Right lobe of liver (tissue), 6 donors: ENCODE measurements around the gene DZIP1. TPM values are rescaled to one million over a fixed set of nuclear protein-coding genes. Genes with fewer than 3 reads are reported as not detected.
A peak's percentile ranks its signal among the peaks of the same experiment; 100 is the strongest.

Experiments
- ATAC-seq, 4 donors: fragments of 200-7000 bp; cut with Tn5 transposase; one replicate each; pipeline ENCODE4 v1.9.1; 2020; ENCODE audit warnings: mild to moderate bottlenecking in 4 of 4, moderate library complexity in 4 of 4
- DNase-seq, 3 donors: peaks; one replicate each; pipeline ENCODE4 v3.0.0-alpha.2; 2020
- H3K27ac ChIP-seq, 3 donors: fragments of 200-600 bp; one replicate each; pipeline ENCODE4 v1.8.0; 2022
- H3K27me3 ChIP-seq, 2 donors: fragments of 200-600 bp; one replicate each; pipeline ENCODE4 v1.8.0; 2022
- H3K36me3 ChIP-seq, 4 donors: fragments of 200-600 bp; sonication (generic) in 1 of 4; one replicate each; pipeline versions ENCODE4 v1.5.1 to v1.8.0; 2017 to 2022; ENCODE audit warnings: control low read depth in 1 of 4
- H3K4me1 ChIP-seq, 4 donors: fragments of 200-600 bp; sonication (generic) in 1 of 4; one replicate each; pipeline versions ENCODE4 v1.5.1 to v1.8.0; 2017 to 2022; ENCODE audit warnings: control low read depth in 1 of 4
- H3K4me3 ChIP-seq, 3 donors: fragments of 200-600 bp; one replicate each; pipeline ENCODE4 v1.8.0; 2022
- H3K9me3 ChIP-seq, 4 donors: fragments of 200-600 bp; sonication (generic) in 1 of 4; one replicate each; pipeline versions ENCODE4 v1.5.1 to v1.8.0; 2017 to 2022; ENCODE audit warnings: control low read depth in 1 of 4
- POLR2A ChIP-seq: fragments of 450-650 bp; IDR thresholded peaks from one replicate; pipeline ENCODE4 v1.6.1; 2017; ENCODE audit warnings: antibody characterized with exemption, mild to moderate bottlenecking
- WGBS: methylation state at CpG from one replicate; pipeline ENCODE4 v1.1.6; 2018; ENCODE audit warnings: low coverage, low lambda C conversion rate; ENCODE audit not compliant: insufficient coverage; ENCODE audit errors: missing lambda C conversion rate; 5-methylcytosine and 5-hydroxymethylcytosine counted together
- intact Hi-C, 2 donors: fragments of 100-400 bp; cut with DNase I; formaldehyde crosslinking; loops; one replicate each; pipeline versions ENCODE4 v1.11.2 to v1.14.1; 2022
- total RNA-seq, 6 experiments: library from RNA; depleted of rRNA in 2 of 6; stranded (reverse); fragments of >200 nt in 2 of 6; fragmentation: NEBNext Ultra II Directional in 3 of 6; extraction: Animal tissue kit (Norgen Biotek cat#: 25700) in 3 of 6; gene quantifications; one replicate each; pipeline versions ENCODE4 v1.1.0 to v1.2.4, GENCODE V29; 2016 to 2023
- TF ChIP-seq, protein P1 (sequence below), 4 donors: fragments of 200-600 bp in 3 of 4; fragments of 450-650 bp in 1 of 4; IDR thresholded peaks; one replicate each; pipeline versions ENCODE4 v1.5.1 to v1.8.0; 2016 to 2022; ENCODE audit warnings: antibody characterized with exemption in 4 of 4, mild to moderate bottlenecking in 2 of 4
- donor health status: DM: no; HTN: yes; CAD: no.
- donor health status: DM: no; HTN: no; CAD: no.
- donor health status: DM: no; HTN: no; CAD: no.
- donor health status: DM: no; HTN: yes; CAD: no.
- donor health status: DM: no; HTN: yes; CAD: no.

The DZIP1 gene
- total RNA-seq, 6 experiments from 2014 or later = 0.59 to 1.5 (median 0.94) TPM

DNA sequence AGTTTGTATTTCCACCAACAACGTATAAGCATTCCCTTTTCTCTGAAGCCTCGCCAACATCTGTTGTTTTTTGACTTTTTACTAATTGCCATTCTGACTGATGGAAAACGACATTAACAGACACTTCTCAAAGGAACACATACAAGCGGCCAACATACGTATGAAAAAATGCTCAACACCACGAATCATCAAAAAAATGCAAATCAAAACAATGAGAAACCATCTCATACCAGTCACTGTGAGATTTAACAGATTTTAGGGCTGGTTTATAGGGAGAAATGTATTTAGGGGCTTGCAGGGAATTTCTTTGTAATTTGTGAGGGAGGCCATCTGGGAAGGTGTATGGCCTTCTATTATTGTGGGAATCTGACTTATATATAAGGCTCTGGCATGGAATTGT is 2.8 kb upstream of the DZIP1 start:
- Histone ChIP-seq H3K27me3 (peaks cover 0 to 3% of the 10 kb centered on the region in 2 donors), H3K9me3 (no peaks in the 10 kb centered on the region), H3K4me3 (no peak overlapping the region), H3K36me3 (no peaks in the 10 kb centered on the region), H3K4me1 (peaks cover 0 to 7% (median 0%) of the 10 kb centered on the region in 4 donors), H3K27ac (no peak overlapping the region)
- TF ChIP-seq, protein P1, sequence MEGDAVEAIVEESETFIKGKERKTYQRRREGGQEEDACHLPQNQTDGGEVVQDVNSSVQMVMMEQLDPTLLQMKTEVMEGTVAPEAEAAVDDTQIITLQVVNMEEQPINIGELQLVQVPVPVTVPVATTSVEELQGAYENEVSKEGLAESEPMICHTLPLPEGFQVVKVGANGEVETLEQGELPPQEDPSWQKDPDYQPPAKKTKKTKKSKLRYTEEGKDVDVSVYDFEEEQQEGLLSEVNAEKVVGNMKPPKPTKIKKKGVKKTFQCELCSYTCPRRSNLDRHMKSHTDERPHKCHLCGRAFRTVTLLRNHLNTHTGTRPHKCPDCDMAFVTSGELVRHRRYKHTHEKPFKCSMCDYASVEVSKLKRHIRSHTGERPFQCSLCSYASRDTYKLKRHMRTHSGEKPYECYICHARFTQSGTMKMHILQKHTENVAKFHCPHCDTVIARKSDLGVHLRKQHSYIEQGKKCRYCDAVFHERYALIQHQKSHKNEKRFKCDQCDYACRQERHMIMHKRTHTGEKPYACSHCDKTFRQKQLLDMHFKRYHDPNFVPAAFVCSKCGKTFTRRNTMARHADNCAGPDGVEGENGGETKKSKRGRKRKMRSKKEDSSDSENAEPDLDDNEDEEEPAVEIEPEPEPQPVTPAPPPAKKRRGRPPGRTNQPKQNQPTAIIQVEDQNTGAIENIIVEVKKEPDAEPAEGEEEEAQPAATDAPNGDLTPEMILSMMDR (IDR thresholded peaks at IDR 0.05) = no peak
- no peak for TF ChIP-seq POLR2A
- intact Hi-C loops = no loop called here
- ATAC-seq (no peak), DNase-seq (no peak)
- 78% methylated on average over 6 of the region's 6 CpGs for WGBS

DNA sequence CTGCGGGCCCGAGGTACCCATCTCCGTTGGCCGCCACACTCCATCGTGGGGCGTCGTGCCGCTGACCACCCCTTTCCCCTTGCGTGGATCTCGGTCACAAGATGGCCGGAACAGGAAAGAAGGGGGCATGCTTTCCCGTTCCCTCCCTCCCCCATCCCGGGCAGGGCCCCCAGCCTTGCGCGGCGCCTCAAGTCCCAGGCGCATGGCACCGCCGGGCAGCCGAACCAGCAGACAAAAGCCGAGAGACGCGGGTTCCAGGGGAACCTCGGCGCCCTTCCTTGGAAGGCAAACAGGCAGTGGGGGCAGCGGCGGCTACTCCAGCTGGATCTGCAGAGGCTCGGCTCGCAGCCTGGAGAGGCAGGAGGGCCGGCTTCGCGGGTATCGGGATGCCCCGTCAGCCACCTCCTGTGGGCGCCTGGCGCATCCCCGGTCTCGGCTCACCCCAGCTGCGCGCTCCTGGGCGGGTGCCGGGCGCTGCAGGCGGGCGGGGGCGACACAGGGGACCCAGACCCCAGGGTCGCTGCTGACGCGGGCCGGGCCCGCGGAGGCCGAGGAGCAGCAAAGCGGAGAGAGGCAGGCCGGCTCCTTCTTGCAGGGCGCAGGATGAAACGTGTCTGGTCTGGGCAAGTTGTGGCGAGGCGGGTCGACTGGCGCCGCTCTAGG is 439 bp downstream of the DZIP1 start:
- intact Hi-C loops = no loop called here
- Histone ChIP-seq H3K4me1 (peaks cover 0 to 8% (median 0%) of the 10 kb centered on the region in 4 donors), H3K9me3 (no peaks in the 10 kb centered on the region), H3K27me3 (peaks cover 0 to 3% of the 10 kb centered on the region in 2 donors), H3K4me3 (peak overlapping the region; percentile 35 to 51 (median 44)), H3K27ac (peak overlapping the region in 1 of 3 donors; percentile 31), H3K36me3 (no peaks in the 10 kb centered on the region)
- TF ChIP-seq, protein P1 (IDR thresholded peaks at IDR 0.05) = no peak
- TF ChIP-seq POLR2A = no peak
- ATAC-seq (peak in 3 of 4 donors; percentile 6 to 21 (median 13)), DNase-seq (no peak)
- WGBS = 5% methylated on average over 29 of the region's 62 CpGs

DNA sequence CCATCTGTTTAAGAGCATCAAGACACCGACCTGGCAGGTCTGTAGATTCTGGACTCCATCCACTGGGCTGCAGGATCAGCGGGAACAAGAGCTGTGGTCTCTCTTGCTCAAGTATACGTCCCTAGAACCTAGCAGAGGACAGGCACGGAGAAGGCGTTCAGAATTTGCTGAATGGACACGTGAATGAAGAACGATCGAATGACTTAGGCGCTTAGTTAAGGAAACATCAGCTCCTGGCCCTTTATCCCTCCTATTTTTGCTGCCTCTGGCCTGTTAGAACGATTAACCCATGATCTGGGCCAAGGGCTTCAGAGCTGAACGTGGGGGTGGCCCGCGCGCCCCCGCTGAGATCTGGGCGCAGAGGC is 953 bp downstream of the DZIP1 start:
- TF ChIP-seq, protein P1 (IDR thresholded peaks at IDR 0.05) = no peak
- TF ChIP-seq POLR2A = no peak
- peaks cover 0 to 3% of the 10 kb centered on the region in 2 donors for H3K27me3 ChIP-seq
- peaks cover 0 to 8% (median 0%) of the 10 kb centered on the region in 4 donors for H3K4me1 ChIP-seq
- intact Hi-C loops = no loop called here
- no peaks in the 10 kb centered on the region for H3K9me3 ChIP-seq
- DNase-seq (no peak), ATAC-seq (no peak)
- WGBS = 45% methylated on average over 4 of the region's 16 CpGs
- H3K27ac ChIP-seq = peak overlapping the region in 1 of 3 donors; percentile 31
- no peaks in the 10 kb centered on the region for H3K36me3 ChIP-seq
- H3K4me3 ChIP-seq = peak overlapping the region; percentile 35 to 51 (median 44)

DNA sequence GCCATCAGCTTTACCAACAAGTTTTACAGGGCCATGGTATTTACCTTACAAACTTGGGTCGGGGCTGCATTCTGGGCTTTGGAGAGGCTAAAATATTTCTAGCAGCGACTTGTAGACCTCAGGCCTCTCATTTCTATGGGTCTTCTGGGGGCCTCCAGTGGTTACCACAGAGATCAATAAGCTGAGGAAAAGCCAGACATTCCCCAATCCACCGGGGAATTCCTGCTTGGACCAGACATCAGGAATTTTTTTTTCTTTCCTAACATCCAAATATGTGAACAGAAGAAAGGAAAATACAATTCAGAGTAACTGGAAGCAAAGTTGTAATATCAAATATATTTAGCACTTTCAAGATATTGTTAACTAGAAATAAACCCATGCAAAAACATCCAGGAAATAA is 1.5 kb downstream of the DZIP1 start:
- no peak overlapping the region for H3K27ac ChIP-seq
- H3K4me1 ChIP-seq = peaks cover 0 to 8% (median 0%) of the 10 kb centered on the region in 4 donors
- peaks cover 0 to 3% of the 10 kb centered on the region in 2 donors for H3K27me3 ChIP-seq
- 72% methylated on average over 3 of the region's 3 CpGs for WGBS
- H3K9me3 ChIP-seq = no peaks in the 10 kb centered on the region
- ATAC-seq (no peak), DNase-seq (no peak)
- intact Hi-C loops = no loop called here
- TF ChIP-seq, protein P1 (IDR thresholded peaks at IDR 0.05) = no peak
- no peak for TF ChIP-seq POLR2A
- no peak overlapping the region for H3K4me3 ChIP-seq
- H3K36me3 ChIP-seq = no peaks in the 10 kb centered on the region
